ENCODE results near the gene TMEM233.

Gene TMEM233

GRCh38 chr12:119684711-119685369 is 91.3 kb downstream of the TMEM233 start:
- no peak overlapping the region for H3K4me3 ChIP-seq (ENCODE audit: low read length)
- DNase-seq (ENCODE audit: low read depth) = no peak
- TF ChIP-seq CTCF (conservative IDR thresholded peaks at IDR 0.05; ENCODE audit: low read depth, low read length) = no peak

- H3K4me3 ChIP-seq (ENCODE audit: low read length) = no peak overlapping the region
- TF ChIP-seq CTCF (conservative IDR thresholded peaks at IDR 0.05; ENCODE audit: low read depth, low read length) = no peak
- no peak for DNase-seq (ENCODE audit: low read depth)
Measured at GRCh38 chr12:119685375-119685774, 91.8 kb downstream of the TMEM233 start.

- no peak for TF ChIP-seq CTCF (conservative IDR thresholded peaks at IDR 0.05; ENCODE audit: low read depth, low read length)
- DNase-seq (ENCODE audit: low read depth) = no peak
- H3K4me3 ChIP-seq (ENCODE audit: low read length) = no peak overlapping the region
Measured at GRCh38 chr12:119686355-119686754, 92.8 kb downstream of the TMEM233 start.

GRCh38 chr12:119686776-119687175 is 93.2 kb downstream of the TMEM233 start:
- no peak for TF ChIP-seq CTCF (conservative IDR thresholded peaks at IDR 0.05; ENCODE audit: low read depth, low read length)
- no peak for DNase-seq (ENCODE audit: low read depth)

GRCh38 chr12:119687406-119687805 is 93.8 kb downstream of the TMEM233 start:
- TF ChIP-seq CTCF (conservative IDR thresholded peaks at IDR 0.05; ENCODE audit: low read depth, low read length) = no peak
- no peak for DNase-seq (ENCODE audit: low read depth)
- H3K4me3 ChIP-seq (ENCODE audit: low read length) = no peak overlapping the region

More at GRCh38 chr12:119686776-119687175, 93.2 kb downstream of the TMEM233 start:
- no peak overlapping the region for H3K4me3 ChIP-seq (ENCODE audit: low read length)

- TF ChIP-seq CTCF (conservative IDR thresholded peaks at IDR 0.05; ENCODE audit: low read depth, low read length) = no peak
- no peak for DNase-seq (ENCODE audit: low read depth)
- no peak overlapping the region for H3K4me3 ChIP-seq (ENCODE audit: low read length)
Measured at GRCh38 chr12:119687879-119688278, 94.3 kb downstream of the TMEM233 start.

- H3K4me3 ChIP-seq (ENCODE audit: low read length) = no peak overlapping the region
- no peak for DNase-seq (ENCODE audit: low read depth)
- TF ChIP-seq CTCF (conservative IDR thresholded peaks at IDR 0.05; ENCODE audit: low read depth, low read length) = no peak
Measured at GRCh38 chr12:119689935-119690500, 96.4 kb downstream of the TMEM233 start.

Data from retinal pigment epithelial cell (primary cell).